K562 (cell line): Measurements from ENCODE around the gene ADAM19. TPM values are rescaled to one million over a fixed set of nuclear protein-coding genes. Genes with fewer than 3 reads are reported as not detected.

ENCODE experiments used
- BRF2 ChIP-seq: IDR thresholded peaks from 3 replicates; pipeline ENCODE4 v1.6.1; 2011; ENCODE audit warnings: borderline replicate concordance, mild to moderate bottlenecking; ENCODE audit not compliant: insufficient read length, insufficient read depth
- CREB1 ChIP-seq, 2 experiments: sonication (generic) in 1 of 2; formaldehyde crosslinking in 1 of 2; IDR thresholded peaks; 2 replicates each; pipeline versions ENCODE4 v1.6.1 to v1.8.0; 2012 to 2022; ENCODE audit warnings: inconsistent platforms in 1 of 2, mild to moderate bottlenecking in 1 of 2, missing genetic modification reagents in 1 of 2, moderate library complexity in 1 of 2
- ESRRB ChIP-seq: fragments of 250-450 bp; sonication (Bioruptor Pico); IDR thresholded peaks from 2 replicates; pipeline ENCODE4 v1.5.0; 2020; ENCODE audit warnings: mild to moderate bottlenecking, moderate library complexity, borderline replicate concordance
- FOXM1 ChIP-seq, 2 experiments: fragments of 450-650 bp in 1 of 2; sonication (generic) in 1 of 2; formaldehyde crosslinking in 1 of 2; IDR thresholded peaks; 2 replicates each; pipeline versions ENCODE4 v1.6.1 to v1.9.0; 2017 to 2022; ENCODE audit warnings: low read depth in 2 of 2, mild to moderate bottlenecking in 2 of 2, missing genetic modification reagents in 1 of 2, moderate library complexity in 1 of 2
- GMEB1 ChIP-seq: fragments of 250-450 bp; sonication (Bioruptor Pico); IDR thresholded peaks from 2 replicates; pipeline ENCODE4 v1.4.0; 2020; ENCODE audit warnings: mild to moderate bottlenecking
- HDAC2 ChIP-seq: fragments of 450-650 bp; IDR thresholded peaks from 2 replicates; pipeline ENCODE4 v1.6.1; 2016; ENCODE audit warnings: mild to moderate bottlenecking
- HSF4 ChIP-seq: fragments of 250-450 bp; sonication (Bioruptor Pico); IDR thresholded peaks from 2 replicates; pipeline ENCODE4 v2.1.2; 2022; ENCODE audit warnings: mild to moderate bottlenecking, moderate library complexity, borderline replicate concordance
- KAT8 ChIP-seq: fragments of 450-650 bp; IDR thresholded peaks from 2 replicates; pipeline ENCODE4 v1.6.1; 2016; ENCODE audit warnings: low read depth, mild to moderate bottlenecking
- NFXL1 ChIP-seq: fragments of 450-650 bp; formaldehyde crosslinking; IDR thresholded peaks from 2 replicates; pipeline ENCODE4 v1.4.0; 2021; ENCODE audit warnings: mild to moderate bottlenecking
- OTX1 ChIP-seq: fragments of 450-650 bp; formaldehyde crosslinking; IDR thresholded peaks from 2 replicates; pipeline ENCODE4 v1.4.0; 2022; ENCODE audit warnings: mild to moderate bottlenecking
- PCBP1 ChIP-seq: fragments of 200-400 bp; formaldehyde crosslinking; IDR thresholded peaks from 2 replicates; pipeline ENCODE4 v1.6.1; 2018; ENCODE audit warnings: mild to moderate bottlenecking, low read depth, low read length; ENCODE audit not compliant: poor library complexity, severe bottlenecking
- POLR2AphosphoS5 ChIP-seq: IDR thresholded peaks from 2 replicates; pipeline ENCODE4 v1.6.1; 2011; ENCODE audit warnings: mild to moderate bottlenecking, low read depth, low read length, moderate library complexity; ENCODE audit not compliant: control insufficient read depth, insufficient read depth
- PTRF ChIP-seq: fragments of 450-650 bp; IDR thresholded peaks from 2 replicates; pipeline ENCODE4 v1.6.1; 2016; ENCODE audit warnings: mild to moderate bottlenecking, missing genetic modification characterization, missing compliant biosample characterization
- SIN3A ChIP-seq, 2 experiments: fragments of 150-350 bp in 1 of 2; IDR thresholded peaks; 2 replicates each; pipeline ENCODE4 v1.6.1; 2011 to 2016; ENCODE audit warnings: borderline replicate concordance in 2 of 2, low read depth in 2 of 2, low read length in 2 of 2, mild to moderate bottlenecking in 2 of 2, moderate library complexity in 2 of 2; ENCODE audit not compliant: control insufficient read depth in 1 of 2
- SMARCE1 ChIP-seq: fragments of 450-650 bp; IDR thresholded peaks from 2 replicates; pipeline ENCODE4 v1.7.1; 2016; ENCODE audit warnings: mild to moderate bottlenecking
- TEAD2 ChIP-seq: fragments of 450-650 bp; IDR thresholded peaks from 2 replicates; pipeline ENCODE4 v1.6.1; 2016; ENCODE audit warnings: missing genetic modification characterization, control low read depth, missing compliant biosample characterization
- ZFP30 ChIP-seq: fragments of 250-450 bp; sonication (Bioruptor Pico); IDR thresholded peaks from 2 replicates; pipeline ENCODE4 v1.8.0; 2022; ENCODE audit warnings: moderate library complexity, mild to moderate bottlenecking, inconsistent platforms, borderline replicate concordance
- ZNF175 ChIP-seq: fragments of 200-800 bp; sonication (Bioruptor generic); IDR thresholded peaks from 2 replicates; pipeline ENCODE4 v1.6.1; 2016; ENCODE audit warnings: low read depth, mild to moderate bottlenecking, missing genetic modification characterization, missing compliant biosample characterization
- ZNF277 ChIP-seq: fragments of 250-450 bp; sonication (Bioruptor Pico); IDR thresholded peaks from 2 replicates; pipeline ENCODE4 v1.8.0; 2022; ENCODE audit warnings: inconsistent platforms, mild to moderate bottlenecking, moderate library complexity, borderline replicate concordance
- ZNF436 ChIP-seq: fragments of 250-450, 450-650 bp; sonication (Bioruptor Pico); formaldehyde crosslinking; IDR thresholded peaks from 2 replicates; pipeline ENCODE4 v1.7.0; 2020; ENCODE audit warnings: mild to moderate bottlenecking
- ZNF507 ChIP-seq: conservative IDR thresholded peaks from 2 replicates; pipeline ENCODE4 v1.6.1; 2017; ENCODE audit warnings: missing genetic modification characterization, missing compliant biosample characterization
- ZNF766 ChIP-seq: fragments of 200-800 bp; sonication (Bioruptor generic); conservative IDR thresholded peaks from 2 replicates; pipeline ENCODE4 v1.6.1; 2016; ENCODE audit warnings: missing genetic modification characterization, missing compliant biosample characterization
- polyA plus RNA-seq, 8 experiments: library from polyadenylated mRNA; depleted of rRNA in 4 of 8; stranded (reverse) in 5 of 8; unstranded in 3 of 8; fragments of >200 nt; fragmentation: Nextera tagmentation in 2 of 8; fragmentation: Illumina TruSeq in 1 of 8; extraction: Ambion mirVana in 2 of 8; extraction: Trizol in 1 of 8; gene quantifications; 2 replicates each; pipeline versions ENCODE4 v1.2.1 to v1.2.3, GENCODE V29; 2011 to 2014; ENCODE audit warnings: inconsistent platforms in 1 of 8, missing spikeins in 1 of 8
- total RNA-seq, 7 experiments: library from RNA; depleted of rRNA in 6 of 7; stranded (reverse); fragments of >200 nt in 6 of 7; fragmentation: Illumina TruSeq in 2 of 7; extraction: Trizol in 2 of 7; gene quantifications; 2 replicates each; pipeline versions ENCODE4 v1.2.1 to v1.2.3, GENCODE V29; 2011 to 2021; ENCODE audit warnings: low replicate concordance in 1 of 7
- TF ChIP-seq, protein P1 (sequence below): fragments of 250-450 bp; sonication (Bioruptor Pico); IDR thresholded peaks from 2 replicates; pipeline ENCODE4 v1.8.0; 2021; ENCODE audit warnings: moderate library complexity, mild to moderate bottlenecking, inconsistent platforms

The ADAM19 gene
- total and polyA plus RNA-seq, 9 of the 15 experiments (the other 6 are each of a cell fraction or from before 2014, with no cell fraction given), result 0.11 to 1.1 (median 0.43) TPM

DNA sequence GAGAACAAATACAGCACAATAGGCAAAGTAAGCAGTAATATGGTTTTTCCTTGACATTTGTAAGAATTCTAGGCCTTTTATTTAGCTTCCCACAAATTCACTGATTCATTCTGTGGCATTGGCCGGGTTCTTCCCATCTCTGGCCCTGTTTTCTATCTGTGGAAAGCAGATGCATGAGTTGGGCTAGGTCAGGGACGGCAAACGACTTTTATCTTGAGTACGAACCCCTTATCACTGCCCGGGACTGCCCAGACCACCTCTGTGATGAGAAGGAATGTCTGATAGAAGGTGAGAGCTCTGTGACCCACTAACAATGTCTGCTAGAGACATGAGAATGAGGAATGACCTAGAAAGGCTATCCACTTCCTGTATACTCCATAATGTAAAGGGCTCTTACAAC lies 35.4 kb upstream of the ADAM19 start (continued):
- TF ChIP-seq ZNF507 (tag) (no peak), HSF4 (CRISPR knock-in tag) (no peak), SMARCE1 (peak; percentile 77), ZNF436 (CRISPR knock-in tag) (no peak), OTX1 (CRISPR knock-in tag) (no peak), FOXM1 (IDR thresholded peaks at IDR 0.05; ENCODE audit: low read depth) (peak; percentile 90), FOXM1 (CRISPR knock-in tag; IDR thresholded peaks at IDR 0.05; ENCODE audit: low read depth) (no peak), CREB1 (IDR thresholded peaks at IDR 0.05) (peak; percentile 30; the same call in 1 of the 2 replicates), CREB1 (CRISPR knock-in tag; IDR thresholded peaks at IDR 0.05) (no peak), NFXL1 (CRISPR knock-in tag) (no peak), ZNF766 (CRISPR knock-in tag) (0 out of 2 replicates have a peak, but pooled peaks have one; percentile 26), ZNF277 (CRISPR knock-in tag) (no peak), BRF2 (no peak), SIN3A (IDR thresholded peaks at IDR 0.05; ENCODE audit: borderline replicate concordance in 2 of 2, control insufficient read depth in 1 of 2, low read depth in 2 of 2, low read length in 2 of 2) (no peak), POLR2AphosphoS5 (peak; percentile 92), PCBP1 (no peak), ZFP30 (CRISPR knock-in tag) (no peak), ESRRB (no peak), HDAC2 (peak; percentile 54; the same call in 1 of the 2 replicates), GMEB1 (CRISPR knock-in tag) (no peak), TEAD2 (tag) (no peak), KAT8 (no peak), PTRF (tag) (no peak), ZNF175 (CRISPR knock-in tag) (no peak)
- TF ChIP-seq, protein P1, sequence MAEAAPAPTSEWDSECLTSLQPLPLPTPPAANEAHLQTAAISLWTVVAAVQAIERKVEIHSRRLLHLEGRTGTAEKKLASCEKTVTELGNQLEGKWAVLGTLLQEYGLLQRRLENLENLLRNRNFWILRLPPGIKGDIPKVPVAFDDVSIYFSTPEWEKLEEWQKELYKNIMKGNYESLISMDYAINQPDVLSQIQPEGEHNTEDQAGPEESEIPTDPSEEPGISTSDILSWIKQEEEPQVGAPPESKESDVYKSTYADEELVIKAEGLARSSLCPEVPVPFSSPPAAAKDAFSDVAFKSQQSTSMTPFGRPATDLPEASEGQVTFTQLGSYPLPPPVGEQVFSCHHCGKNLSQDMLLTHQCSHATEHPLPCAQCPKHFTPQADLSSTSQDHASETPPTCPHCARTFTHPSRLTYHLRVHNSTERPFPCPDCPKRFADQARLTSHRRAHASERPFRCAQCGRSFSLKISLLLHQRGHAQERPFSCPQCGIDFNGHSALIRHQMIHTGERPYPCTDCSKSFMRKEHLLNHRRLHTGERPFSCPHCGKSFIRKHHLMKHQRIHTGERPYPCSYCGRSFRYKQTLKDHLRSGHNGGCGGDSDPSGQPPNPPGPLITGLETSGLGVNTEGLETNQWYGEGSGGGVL, result no peak
